Activated CD4-positive, alpha-beta T cell treated with anti-CD3 and anti-CD28 coated beads, Interleukin-2, amount 10 ng/mL, durations not matched to agents 24 days and 14 days (primary cell): ENCODE data around the gene LILRA2. TPM values are rescaled to one million over a fixed set of nuclear protein-coding genes. Genes with fewer than 3 reads are reported as not detected.
"Not testable (repeated sequence)": the region's sequence is repeated elsewhere in the genome, so short reads cannot be mapped to it uniquely, and the experiment has no call there.

ENCODE experiments used
- DNase-seq: peaks from one replicate; pipeline ENCODE4 v3.0.0; 2022
- H3K27ac Mint-ChIP-seq: one replicate; pipeline ENCODE4 v1.8.0; 2022; ENCODE audit warnings: mild to moderate bottlenecking, mixed read lengths
- H3K27me3 Mint-ChIP-seq: one replicate; pipeline ENCODE4 v1.8.0; 2022; ENCODE audit warnings: mixed read lengths
- H3K36me3 Mint-ChIP-seq: one replicate; pipeline ENCODE4 v1.8.0; 2022; ENCODE audit warnings: low read depth, mild to moderate bottlenecking, mixed read lengths
- H3K4me1 Mint-ChIP-seq: one replicate; pipeline ENCODE4 v1.8.0; 2021; ENCODE audit warnings: mixed read lengths
- H3K4me3 Mint-ChIP-seq: one replicate; pipeline ENCODE4 v1.8.0; 2022; ENCODE audit warnings: mild to moderate bottlenecking, moderate library complexity, mixed read lengths
- H3K9me3 Mint-ChIP-seq: one replicate; pipeline ENCODE4 v1.8.0; 2021; ENCODE audit warnings: mixed read lengths
- intact Hi-C: fragments of 100-400 bp; cut with micrococcal nuclease; formaldehyde crosslinking; loops from one replicate; pipeline ENCODE4 v1.15.1; 2023
- total RNA-seq: library from RNA; stranded (reverse); gene quantifications from 2 replicates; pipeline ENCODE4 v1.2.3, GENCODE V29; 2022

Gene LILRA2
- total RNA-seq, 1 donor from 2014 or later: not detected

GRCh38 chr19:54631489-54632337, 58.1 kb downstream of the LILRA2 start:
- H3K27me3 Mint-ChIP-seq, DNase-seq, H3K4me1 Mint-ChIP-seq, H3K27ac Mint-ChIP-seq, H3K36me3 Mint-ChIP-seq, H3K9me3 Mint-ChIP-seq, intact Hi-C loops, H3K4me3 Mint-ChIP-seq: not testable (repeated sequence)

GRCh38 chr19:54632517-54632916, 58.9 kb downstream of the LILRA2 start:
- H3K9me3 Mint-ChIP-seq, H3K36me3 Mint-ChIP-seq, DNase-seq, H3K27ac Mint-ChIP-seq, H3K27me3 Mint-ChIP-seq, H3K4me3 Mint-ChIP-seq, H3K4me1 Mint-ChIP-seq, intact Hi-C loops: not testable (repeated sequence)

GRCh38 chr19:54633401-54633800, 59.8 kb downstream of the LILRA2 start:
- H3K9me3 Mint-ChIP-seq: no peaks in the 10 kb centered on the region
- no peak for DNase-seq
- no peaks in the 10 kb centered on the region for H3K27me3 Mint-ChIP-seq
- H3K36me3 Mint-ChIP-seq: no peaks in the 10 kb centered on the region
- intact Hi-C loops: no loop called here
- peaks cover 2% of the 10 kb centered on the region for H3K4me1 Mint-ChIP-seq
- no peak overlapping the region for H3K4me3 Mint-ChIP-seq
- H3K27ac Mint-ChIP-seq: no peak overlapping the region

GRCh38 chr19:54636081-54636480, 62.5 kb downstream of the LILRA2 start:
- H3K27me3 Mint-ChIP-seq, intact Hi-C loops, H3K27ac Mint-ChIP-seq, H3K4me1 Mint-ChIP-seq, DNase-seq, H3K36me3 Mint-ChIP-seq, H3K4me3 Mint-ChIP-seq, H3K9me3 Mint-ChIP-seq: not testable (repeated sequence)

- H3K27me3 Mint-ChIP-seq: peaks cover 6% of the 10 kb centered on the region
- H3K4me3 Mint-ChIP-seq: no peak overlapping the region
- no peaks in the 10 kb centered on the region for H3K9me3 Mint-ChIP-seq
- no peak for DNase-seq
- intact Hi-C loops: no loop called here
- H3K4me1 Mint-ChIP-seq: no peaks in the 10 kb centered on the region
- H3K36me3 Mint-ChIP-seq: no peaks in the 10 kb centered on the region
- no peak overlapping the region for H3K27ac Mint-ChIP-seq
Observed at GRCh38 chr19:54638683-54639082, 65.1 kb downstream of the LILRA2 start.

Other genes starting within 250 kb of the LILRA2 start
- gene LILRA4, start 234.6 kb upstream of the LILRA2 start, total RNA-seq: not detected in 2 replicates
- 5.9 and 7.7 TPM in 2 replicates for gene LAIR1, start 208.9 kb upstream of the LILRA2 start, total RNA-seq
- gene TTYH1, start 158.3 kb upstream of the LILRA2 start, total RNA-seq: 0.21 and 0.78 TPM in 2 replicates
- 202 and 214 TPM in 2 replicates for gene LENG8, start 124.6 kb upstream of the LILRA2 start, total RNA-seq
- 8.2 and 8.3 TPM in 2 replicates for gene LENG9, start 110.0 kb upstream of the LILRA2 start, total RNA-seq
- gene CDC42EP5, start 100.5 kb upstream of the LILRA2 start, total RNA-seq: 0.61 and 0.64 TPM in 2 replicates
- 34.2 and 35.0 TPM in 2 replicates for gene LAIR2, start 71.0 kb upstream of the LILRA2 start, total RNA-seq
- not detected in 2 replicates for gene LILRA1, start 19.8 kb downstream of the LILRA2 start, total RNA-seq
- gene LILRB1, start 56.7 kb downstream of the LILRA2 start, total RNA-seq: 0.33 TPM in 1 of 2 replicates, not detected in the other
- not detected in 2 replicates for gene LILRB4, start 89.2 kb downstream of the LILRA2 start, total RNA-seq
- not detected in 2 replicates for gene KIR3DL3, start 150.7 kb downstream of the LILRA2 start, total RNA-seq
- 0.12 TPM in 1 of 2 replicates, not detected in the other for gene KIR2DL3, start 164.7 kb downstream of the LILRA2 start, total RNA-seq
- not detected in 2 replicates for gene KIR2DL1, start 196.0 kb downstream of the LILRA2 start, total RNA-seq
- not detected in 2 replicates for gene KIR2DL4, start 229.8 kb downstream of the LILRA2 start, total RNA-seq
- gene KIR3DL1, start 242.7 kb downstream of the LILRA2 start, total RNA-seq: not detected in 2 replicates